Ramos (cell line): ENCODE data around the gene PASD1.

ENCODE experiments used
- in situ Hi-C: fragments of 300-500 bp; cut with MboI; formaldehyde crosslinking; loops from one replicate; pipeline ENCODE4 v1.14.3; 2022; ENCODE audit warnings: low sequenced_read_pairs; ENCODE audit not compliant: unreplicated experiment

PASD1 gene

DNA sequence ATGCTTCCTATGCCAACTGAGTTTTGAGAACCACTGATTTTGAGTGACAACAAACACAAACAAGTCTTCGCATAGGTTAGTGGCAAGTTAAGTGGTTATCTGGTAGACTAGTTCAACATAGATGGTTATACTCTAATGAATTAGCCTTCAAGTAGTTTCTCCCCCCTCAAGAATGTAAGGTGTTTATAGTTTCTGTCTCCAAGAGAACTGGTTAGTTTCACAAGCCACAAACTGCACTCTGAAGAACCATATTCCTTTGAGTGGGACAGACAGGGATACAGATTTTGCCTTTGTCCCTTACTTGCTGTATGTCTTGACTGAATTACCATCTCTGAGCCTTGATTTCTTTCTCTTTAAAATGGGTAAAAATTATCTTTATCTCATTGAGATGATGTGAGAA, 41.5 kb downstream of the PASD1 start:
- in situ Hi-C loops = no loop called here

DNA sequence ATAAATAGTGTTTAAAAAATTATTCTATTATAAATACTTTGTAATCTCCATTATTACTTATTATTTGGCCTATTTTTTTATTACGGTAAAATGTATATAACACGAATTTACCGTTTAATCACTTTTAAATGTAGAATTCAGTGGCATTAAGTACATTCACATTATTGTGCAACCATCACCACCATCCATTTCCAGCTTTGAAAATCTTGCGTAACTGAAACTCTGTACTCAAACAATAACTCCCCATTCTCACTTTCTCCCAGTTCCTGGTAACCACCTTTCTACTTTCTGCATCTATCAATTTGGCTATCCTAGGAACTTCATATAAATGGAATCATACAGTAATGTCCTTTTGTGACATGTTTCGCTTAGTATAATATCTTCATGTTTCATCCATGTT, 45.7 kb downstream of the PASD1 start:
- in situ Hi-C loops = no loop called here

DNA sequence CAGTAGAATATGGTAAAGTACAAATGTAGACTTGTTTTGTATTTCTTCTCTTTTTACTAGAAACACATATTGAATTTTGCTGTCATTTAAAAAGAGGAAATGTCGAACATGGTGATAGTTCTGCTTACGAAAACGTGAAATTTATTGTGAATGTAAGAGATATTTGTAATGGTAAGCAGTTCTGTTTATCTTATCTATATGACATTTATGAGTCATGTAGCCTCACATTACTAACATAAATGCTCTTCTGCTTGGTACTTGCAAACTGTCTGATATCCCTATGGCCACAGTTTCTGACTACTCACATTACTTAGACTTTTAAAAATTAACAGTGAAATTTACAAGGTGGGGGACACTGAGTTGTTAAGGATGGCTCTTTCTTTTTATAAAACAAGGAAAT, 57.9 kb downstream of the PASD1 start:
- in situ Hi-C loops = no loop called here

DNA sequence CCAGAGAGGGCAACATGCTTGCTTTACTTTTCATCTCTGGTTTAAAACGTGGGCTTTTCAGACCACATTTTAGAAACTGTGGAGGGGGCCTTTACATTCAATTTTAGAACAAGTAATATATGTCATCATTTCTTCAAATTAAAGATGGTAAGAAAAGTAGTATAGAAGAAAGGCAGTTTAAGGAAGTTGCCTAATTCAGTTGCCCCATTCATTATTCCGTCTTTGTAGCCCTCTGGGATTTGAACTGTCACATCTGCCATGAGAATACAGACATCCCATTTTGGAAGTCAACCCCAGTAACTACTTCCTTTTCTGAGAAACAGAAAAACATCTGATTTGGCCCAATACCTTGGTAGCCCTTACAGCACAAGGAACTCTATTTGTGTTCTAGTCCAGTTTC, 61.2 kb downstream of the PASD1 start:
- in situ Hi-C loops = no loop called here

DNA sequence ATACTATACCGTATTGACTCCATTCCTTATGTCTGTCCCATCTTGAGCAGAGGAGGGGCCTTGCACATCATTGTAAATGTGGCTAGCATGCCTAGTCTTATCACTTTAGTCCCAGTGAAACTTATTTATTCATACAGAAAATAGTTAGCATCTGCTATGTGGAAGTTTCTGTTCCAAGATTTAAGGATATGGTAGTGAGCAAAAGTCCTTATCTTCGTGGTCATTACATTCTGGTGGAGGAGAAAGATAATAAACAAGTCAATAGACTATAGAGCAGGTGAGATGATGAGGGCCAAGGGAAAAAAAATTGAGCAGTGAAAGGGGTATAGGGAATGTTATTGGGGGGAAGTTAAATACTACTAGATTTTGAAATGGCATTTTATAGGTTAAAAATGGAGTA, 68.3 kb downstream of the PASD1 start:
- in situ Hi-C loops = no loop called here

DNA sequence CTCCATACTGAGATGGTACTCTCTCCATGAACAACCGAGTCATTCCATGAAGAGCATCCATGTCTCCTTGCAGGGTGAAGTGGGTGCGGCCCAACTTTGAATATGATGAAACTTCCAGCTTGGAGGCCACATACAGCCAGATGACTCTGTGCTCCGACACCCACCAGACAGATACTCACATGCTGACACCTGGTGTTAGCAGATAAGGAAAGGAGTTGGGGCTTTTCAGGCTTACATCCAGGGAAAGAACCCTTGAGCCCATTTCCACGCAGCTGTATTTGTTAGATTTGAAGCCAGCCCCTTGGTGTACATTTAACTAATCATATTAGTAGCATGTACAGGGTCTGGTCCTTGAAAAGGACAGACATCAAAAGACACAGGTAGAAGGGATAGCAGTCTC, 69.7 kb downstream of the PASD1 start:
- in situ Hi-C loops = no loop called here

DNA sequence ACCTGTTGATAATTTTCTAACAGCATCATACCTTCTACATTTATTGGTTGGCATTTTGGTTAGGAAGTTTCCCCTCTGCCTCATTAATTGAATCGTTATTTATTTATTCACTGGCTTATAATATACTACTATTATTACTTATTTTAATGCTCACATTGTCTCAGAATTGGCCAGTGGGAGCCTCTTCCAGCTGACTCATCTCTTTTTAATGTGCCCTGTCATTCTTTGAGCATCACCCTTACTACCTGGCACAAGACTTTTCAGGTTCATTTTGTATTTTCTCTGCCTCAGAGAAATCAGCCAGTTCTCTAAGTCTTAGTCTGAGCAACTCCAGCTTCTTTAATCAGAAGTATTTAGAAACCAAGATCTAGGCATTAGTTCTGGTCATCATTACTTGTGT, 71.5 kb downstream of the PASD1 start:
- in situ Hi-C loops = no loop called here

DNA sequence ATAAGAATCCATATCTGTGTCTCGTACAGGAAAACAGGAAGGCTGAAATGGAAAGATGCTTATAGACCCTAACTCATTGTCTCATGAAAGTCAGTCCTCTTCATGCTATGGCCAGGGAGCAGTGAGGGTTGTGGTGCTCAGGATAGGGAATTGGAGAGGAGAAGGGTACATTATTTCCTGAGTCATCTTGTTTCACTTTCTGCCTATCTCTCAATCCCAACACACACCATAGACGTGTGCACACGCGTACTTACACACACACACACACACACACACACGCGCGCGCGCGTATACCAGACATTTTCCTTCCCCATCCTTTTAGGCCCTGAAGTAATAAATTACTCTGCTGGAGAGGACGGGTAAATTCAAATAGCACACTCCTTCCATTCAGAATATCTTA, 78.1 kb downstream of the PASD1 start:
- in situ Hi-C loops = no loop called here

DNA sequence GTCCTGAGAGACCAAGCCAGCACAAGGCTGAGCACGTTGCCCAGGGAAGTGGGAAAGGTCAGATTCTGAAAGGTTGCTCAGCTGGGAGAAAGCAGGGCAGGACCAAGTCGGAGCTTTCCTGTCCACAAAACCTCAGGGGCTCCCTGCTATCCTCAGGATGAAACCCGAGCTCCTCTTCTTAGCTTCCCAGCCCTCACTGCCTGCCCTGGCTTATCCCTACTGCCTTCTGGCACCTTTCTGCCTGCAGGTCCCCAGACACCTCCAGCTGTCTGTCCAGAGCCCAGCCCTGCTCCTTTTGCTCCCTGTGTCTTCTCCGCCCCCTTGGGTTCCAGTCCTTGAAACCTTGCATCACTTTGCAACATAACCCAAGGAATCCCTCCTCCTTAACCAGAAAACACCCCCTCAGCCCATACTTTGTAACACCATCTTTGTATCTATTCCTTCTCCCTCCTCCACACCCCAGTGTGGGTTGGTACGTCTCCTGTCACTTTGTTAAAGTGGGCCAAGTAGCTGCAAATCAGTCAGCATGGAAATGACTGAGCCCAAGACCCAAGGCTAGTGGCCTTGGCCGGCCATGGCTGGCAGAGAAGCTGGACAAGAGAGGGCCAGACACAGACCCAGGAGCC, 111.8 kb downstream of the PASD1 start:
- in situ Hi-C loops = loop anchor here (25.0 kb wide), 1 partner anchor 888 kb away; no protein-coding TSS in a partner anchor

DNA sequence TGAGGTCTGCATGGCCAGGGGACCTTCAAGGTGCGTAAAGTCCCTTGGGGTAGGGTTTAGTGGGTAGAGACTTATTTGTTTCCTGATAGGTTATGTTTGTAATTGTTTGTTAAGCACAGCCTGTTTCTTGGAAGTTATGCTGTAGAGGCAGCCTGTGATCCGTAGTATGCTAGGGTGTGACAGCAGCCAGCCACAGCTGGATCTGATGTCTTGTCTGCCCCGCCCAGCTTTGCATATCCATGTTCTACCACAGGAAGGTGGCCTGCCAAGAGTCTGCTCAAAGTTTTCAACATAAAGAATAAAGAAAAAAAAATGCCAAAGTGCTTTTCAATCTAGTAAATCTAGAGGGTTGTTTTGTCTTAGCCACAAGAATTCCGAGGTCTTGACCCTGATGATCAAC, 112.7 kb downstream of the PASD1 start:
- in situ Hi-C loops = loop anchor here (25.0 kb wide), 1 partner anchor 889 kb away; no protein-coding TSS in a partner anchor

DNA sequence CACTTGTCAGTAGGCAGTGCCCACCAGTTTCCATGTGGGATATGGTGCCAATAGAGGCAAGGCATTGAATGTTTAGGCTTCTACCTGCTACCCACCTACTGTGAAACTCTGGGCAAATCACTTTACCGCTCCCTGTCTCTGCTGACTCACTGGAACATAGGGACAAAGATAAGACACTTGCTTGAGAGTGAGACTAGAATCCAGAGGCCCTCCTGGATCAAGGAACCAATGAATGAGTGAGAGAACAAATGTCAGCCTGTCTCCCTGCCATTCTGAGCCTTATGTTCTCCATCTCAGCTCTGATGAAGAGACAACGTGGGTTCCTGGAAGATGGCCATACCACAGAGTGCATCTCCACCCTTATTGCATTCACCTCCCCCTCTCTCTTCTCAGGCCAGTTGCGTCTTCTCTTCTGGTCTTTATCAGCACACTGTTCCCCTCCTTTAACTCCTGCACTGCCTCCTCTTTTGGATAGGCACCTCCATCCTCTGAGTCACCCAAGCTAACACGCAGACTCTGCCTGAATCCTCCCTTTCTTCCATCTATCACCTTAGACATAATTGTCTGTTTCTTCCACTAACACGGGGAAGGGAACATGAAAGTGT, 116.4 kb downstream of the PASD1 start:
- in situ Hi-C loops = loop anchor here (10.0 to 25.0 kb wide), 2 partner anchors 525 to 893 kb away; no protein-coding TSS in a partner anchor

DNA sequence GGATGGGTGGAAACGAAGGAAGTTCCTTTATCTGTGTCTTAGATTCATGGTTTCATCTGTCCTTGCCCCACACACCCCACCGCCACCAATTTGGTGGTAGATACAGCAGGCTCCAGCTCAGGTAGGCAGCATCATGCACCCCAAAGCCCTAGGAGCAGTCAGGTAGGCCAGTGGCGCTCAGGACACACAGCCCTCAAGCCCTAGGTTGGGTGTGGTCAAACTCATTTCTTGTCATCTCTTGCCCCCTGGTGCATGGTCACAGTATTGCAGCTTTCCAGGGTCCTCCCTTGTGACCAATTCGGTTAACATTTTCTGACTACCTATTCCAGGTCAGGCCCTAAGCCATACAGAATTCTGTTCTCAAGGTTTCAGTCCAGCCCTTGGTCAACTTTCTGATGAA, 117.3 kb downstream of the PASD1 start:
- in situ Hi-C loops = loop anchor here (10.0 to 25.0 kb wide), 2 partner anchors 526 to 894 kb away; no protein-coding TSS in a partner anchor

DNA sequence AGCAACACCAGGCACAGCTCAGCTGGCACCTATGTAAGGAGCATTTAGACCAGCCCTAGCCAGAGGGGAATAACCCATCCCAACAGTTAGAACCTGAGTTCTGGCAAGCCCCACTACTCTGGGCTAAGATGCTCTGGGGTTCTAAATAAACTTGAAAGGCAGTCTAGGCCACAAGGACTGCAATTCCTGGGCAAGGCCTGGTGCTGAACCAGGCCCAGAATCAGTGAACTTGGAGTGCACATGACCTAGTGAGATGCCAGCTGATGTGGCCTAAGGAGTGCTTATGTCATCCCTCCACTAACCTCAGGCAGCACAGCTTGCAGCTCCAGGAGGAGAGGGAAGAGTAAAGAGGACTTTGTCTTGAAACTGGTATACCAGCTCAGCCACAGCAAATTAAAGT, 124.2 kb downstream of the PASD1 start:
- in situ Hi-C loops = loop anchor here (10.0 to 25.0 kb wide), 2 partner anchors 533 to 900 kb away; no protein-coding TSS in a partner anchor

DNA sequence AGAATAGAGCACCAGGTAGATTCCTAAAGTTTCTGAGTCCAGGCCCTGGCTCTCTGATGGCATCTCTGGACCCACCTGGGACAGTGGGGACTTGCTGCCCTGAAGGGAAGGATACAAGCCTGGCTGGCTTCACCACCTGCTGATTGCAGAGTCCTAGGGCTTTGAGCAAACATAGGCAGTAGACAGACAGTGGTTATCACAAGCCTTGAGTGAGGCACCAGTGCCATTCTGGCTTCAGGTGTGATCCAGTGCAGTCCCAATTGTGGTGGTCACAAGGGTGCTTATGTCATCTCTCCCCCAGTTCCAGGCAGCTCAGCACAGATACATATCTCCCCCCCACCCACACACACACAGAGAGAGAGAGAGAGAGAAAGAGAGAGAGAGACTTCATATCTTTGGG, 125.2 kb downstream of the PASD1 start:
- in situ Hi-C loops = loop anchor here (10.0 to 25.0 kb wide), 2 partner anchors 534 to 901 kb away; no protein-coding TSS in a partner anchor

DNA sequence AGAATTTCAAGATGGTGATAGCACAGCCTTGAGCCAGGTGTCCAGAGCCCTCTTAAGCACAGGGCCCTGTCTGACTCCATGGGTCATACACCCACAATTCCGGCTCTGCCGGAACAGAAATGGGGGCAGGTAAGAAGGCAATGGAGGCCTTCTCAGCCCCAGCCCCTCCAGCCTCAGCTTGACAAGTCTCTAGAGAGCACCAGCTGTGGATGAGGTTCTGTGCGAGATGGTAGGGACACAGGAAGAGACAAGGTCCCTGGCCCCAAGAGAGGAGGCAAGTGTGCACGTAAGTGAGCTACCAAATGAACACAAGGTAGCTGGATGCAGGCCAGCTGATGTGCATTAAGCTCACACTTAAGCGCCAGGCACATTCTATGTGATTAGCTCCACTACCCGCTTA, 129.3 kb downstream of the PASD1 start:
- in situ Hi-C loops = loop anchor here (25.0 kb wide), 1 partner anchor 906 kb away; no protein-coding TSS in a partner anchor

DNA sequence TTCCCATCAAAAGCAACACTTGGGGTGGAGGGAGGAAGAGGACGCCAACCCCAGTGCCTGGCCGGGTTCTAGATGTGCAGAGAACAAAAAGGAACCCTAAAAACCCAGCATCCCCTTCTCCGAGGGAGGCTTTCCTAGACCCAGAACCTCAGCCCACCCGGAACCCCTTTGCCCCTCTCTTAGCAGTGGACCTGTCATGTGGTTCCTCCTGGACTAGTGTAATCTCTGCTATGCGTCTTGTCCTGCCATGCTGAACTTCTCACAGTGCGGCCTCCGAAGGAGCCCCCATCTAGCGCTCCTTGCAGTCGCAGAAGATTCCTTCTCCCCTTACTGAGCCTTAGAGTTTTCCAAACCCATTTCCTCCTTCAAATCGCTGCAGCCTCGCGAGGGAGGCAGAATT, 130.6 kb downstream of the PASD1 start:
- in situ Hi-C loops = loop anchor here (25.0 kb wide), 1 partner anchor 907 kb away; no protein-coding TSS in a partner anchor

DNA sequence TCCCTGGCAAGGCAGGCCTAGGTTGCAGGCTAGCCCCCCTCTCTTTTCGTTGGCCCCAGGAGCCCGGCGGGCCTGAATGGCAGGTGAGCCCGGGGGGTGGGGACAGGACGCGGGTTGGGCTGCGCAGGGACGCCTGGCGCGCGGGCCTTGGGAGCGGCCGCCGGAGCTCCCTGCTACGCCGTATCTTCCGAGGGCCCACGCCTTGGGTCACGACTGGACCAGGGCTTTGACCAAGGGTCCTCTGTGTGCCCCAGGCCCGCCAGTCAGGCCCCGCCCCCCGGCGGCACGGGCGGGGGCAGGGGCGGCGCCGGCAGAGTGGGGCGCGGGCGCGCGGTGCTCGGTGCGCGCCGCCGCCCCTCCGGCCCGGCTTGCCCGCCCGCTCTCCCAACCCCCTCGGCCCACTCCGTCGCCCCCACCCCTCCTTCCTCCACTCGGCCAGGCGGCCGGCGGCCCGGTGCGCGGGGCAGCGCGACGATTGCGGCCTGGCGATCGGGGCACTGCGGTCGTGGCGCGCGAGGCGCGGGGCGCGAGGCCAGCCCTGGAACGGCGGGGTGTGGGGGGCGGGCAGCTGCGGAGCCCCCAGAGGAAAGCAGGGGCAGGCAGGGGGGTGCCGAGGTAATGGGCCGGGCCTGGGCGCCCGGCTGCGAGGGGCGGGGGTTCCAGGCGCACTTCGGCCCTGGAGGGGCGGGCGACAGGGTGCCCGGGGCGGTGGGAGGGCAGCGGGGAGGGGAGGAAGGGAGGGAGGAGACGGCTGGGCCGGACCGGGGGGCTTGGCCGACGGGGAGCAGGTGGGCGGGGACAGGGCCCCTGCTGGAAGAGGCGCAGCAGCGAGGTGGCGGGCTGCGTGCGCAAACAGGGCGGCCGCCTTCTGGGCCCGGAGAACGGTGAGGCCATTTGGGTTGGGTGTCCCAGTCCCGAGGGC, 131.4 kb downstream of the PASD1 start, which contains the start of gene PRRG3:
Gene PRRG3 (plus strand): TSS at position 798 of the 922 bp plus-strand sequence. CDS start 3,357 bp downstream, outside the sequence.
- in situ Hi-C loops = loop anchor here (25.0 kb wide), 1 partner anchor 908 kb away; no protein-coding TSS in a partner anchor

DNA sequence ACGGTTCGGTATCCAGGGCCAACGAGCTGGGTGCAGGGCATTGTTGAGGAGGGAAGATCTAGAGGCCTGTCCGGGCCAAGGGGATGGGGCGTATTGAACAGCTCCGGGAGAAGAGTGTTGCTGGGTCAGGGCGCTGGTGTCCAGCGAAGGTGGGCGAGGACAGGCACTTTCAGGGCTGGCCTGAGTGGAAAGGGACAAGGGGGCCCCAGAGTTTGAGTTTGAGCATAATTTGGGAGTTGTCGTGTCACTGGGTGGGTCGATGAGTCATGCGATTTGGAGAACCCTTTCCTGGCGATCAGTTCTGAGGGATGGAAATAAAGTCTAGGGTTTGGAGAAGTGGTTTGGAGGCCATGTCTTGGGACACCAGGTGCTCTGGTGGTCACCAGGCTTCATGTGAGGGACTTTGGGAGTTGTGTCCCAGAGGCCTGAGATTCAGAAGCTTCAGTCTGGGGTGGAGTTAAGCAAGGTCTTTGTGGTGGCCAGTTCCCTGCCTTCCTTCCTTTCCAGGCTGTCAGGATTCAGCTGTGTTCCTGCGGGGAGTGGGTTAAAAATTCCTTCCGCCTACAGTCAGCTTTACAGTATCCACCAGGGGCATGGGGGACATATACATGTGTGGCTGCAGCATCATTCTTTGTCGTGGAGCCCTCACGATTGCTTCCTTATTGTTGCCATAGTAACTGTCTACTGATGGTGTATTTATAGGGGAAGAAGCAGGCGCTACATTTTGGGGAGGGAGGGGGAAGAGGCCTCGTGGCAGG, 132.3 kb downstream of the PASD1 start:
- in situ Hi-C loops = loop anchor here (25.0 kb wide), 1 partner anchor 908 kb away; no protein-coding TSS in a partner anchor

DNA sequence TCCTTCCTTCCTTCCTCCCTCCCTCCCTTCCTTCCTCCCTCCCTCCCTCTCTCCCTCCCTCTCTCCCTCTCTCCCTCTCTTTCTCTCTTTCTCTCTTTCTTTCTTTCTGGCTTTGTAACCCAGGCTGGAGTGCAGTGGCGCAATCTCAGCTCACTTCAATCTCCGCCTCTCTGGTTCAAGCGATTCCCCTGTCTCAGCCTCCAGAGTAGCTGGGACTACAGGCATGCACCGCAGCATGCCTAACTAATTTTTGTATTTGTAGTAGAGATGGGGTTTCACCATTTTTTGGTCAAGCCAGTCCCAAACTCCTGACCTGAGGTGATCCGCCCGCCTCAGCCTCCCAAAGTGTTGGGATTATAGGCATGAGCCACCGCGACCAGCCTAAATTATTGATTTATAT, 133.6 kb downstream of the PASD1 start:
- in situ Hi-C loops = loop anchor here (25.0 kb wide), 1 partner anchor 910 kb away; no protein-coding TSS in a partner anchor

DNA sequence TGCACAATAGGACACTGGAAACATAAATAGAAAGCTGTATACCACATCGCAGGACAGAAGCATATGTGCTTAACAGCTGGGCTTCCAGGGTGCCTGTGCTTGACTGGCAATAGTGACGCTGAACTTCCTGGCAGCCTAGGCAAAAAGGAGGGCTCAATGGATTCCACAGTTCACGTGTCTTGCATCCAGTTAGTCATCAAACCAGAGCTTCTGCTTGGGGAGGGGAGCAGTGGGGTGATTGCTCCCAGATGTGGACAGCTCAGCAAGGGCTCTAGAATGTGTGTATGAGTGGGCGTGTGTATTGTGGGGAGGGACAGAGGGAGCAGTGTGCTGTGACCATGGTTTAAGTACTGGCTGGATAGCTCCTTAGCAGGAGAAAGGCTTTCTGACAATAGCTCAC, 134.0 kb downstream of the PASD1 start:
- in situ Hi-C loops = loop anchor here (25.0 kb wide), 1 partner anchor 910 kb away; no protein-coding TSS in a partner anchor
